ENCODE results near the gene MYBPC1. TPM values are rescaled to one million over a fixed set of nuclear protein-coding genes. Genes with fewer than 3 reads are reported as not detected.

Gene MYBPC1
- total RNA-seq, 1 donor from 2014 or later = not detected

DNA sequence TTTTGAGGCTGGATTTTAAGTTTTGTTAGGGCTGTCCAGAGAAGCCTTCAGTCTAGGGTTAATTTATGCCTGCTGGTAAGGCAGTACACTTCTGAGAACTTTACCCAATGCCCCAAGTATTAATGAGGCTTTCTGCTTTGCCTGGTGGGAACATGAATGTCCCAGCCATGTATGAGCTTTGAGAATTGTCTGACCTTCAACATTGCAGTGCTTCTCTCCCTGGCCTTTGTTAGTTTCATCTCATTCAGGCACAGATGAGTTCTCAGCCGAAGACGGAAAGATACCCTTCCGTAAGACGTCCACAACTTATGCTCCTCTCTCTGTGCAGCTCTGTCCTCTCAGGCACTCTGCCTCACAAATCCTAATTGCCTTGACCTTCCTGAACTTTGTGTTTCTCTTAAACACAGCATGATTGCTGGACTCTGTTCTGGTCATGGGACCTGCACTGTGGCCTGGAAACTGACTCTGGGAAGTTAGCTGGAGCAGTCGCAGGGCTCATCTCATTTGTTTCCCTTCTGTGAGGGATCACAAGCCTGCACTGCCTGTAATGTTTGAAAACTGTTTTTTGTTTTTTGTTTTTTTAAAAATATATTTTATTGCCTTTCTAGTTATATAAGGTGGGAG, 118.4 kb downstream of the MYBPC1 start:
- no peak for TF ChIP-seq CTCF (IDR thresholded peaks at IDR 0.05; ENCODE audit: partially characterized antibody, unreplicated experiment)
- H3K36me3 Mint-ChIP-seq (ENCODE audit: unreplicated experiment) = no peaks in the 10 kb centered on the region
- no peak overlapping the region for H3K27ac Mint-ChIP-seq (ENCODE audit: unreplicated experiment)
- H3K4me1 Mint-ChIP-seq (ENCODE audit: low read depth, unreplicated experiment) = no peaks in the 10 kb centered on the region
- no peak for DNase-seq
- no peaks in the 10 kb centered on the region for H3K27me3 Mint-ChIP-seq (ENCODE audit: unreplicated experiment)
- H3K4me3 Mint-ChIP-seq (ENCODE audit: unreplicated experiment) = no peak overlapping the region
- no peaks in the 10 kb centered on the region for H3K9me3 Mint-ChIP-seq (ENCODE audit: unreplicated experiment)

DNA sequence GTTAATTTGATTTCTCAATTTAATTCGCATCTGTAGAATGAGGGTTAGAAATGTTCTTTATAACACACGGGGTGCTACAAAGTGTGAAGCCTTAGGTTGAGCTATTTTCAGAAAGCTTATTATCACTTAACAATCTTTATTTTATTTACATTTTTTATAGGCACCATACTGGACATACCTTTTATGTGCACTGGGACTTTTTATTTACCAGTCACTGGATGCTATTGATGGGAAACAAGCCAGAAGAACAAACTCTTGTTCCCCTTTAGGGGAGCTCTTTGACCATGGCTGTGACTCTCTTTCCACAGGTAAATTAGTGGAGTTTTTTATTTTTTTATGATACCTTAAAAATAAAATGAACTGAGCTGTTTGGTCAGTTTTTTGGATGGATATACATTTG, 119.2 kb downstream of the MYBPC1 start:
- Mint-ChIP-seq H3K9me3 (ENCODE audit: unreplicated experiment) (no peaks in the 10 kb centered on the region), H3K4me1 (ENCODE audit: low read depth, unreplicated experiment) (no peaks in the 10 kb centered on the region), H3K27ac (ENCODE audit: unreplicated experiment) (no peak overlapping the region), H3K27me3 (ENCODE audit: unreplicated experiment) (no peaks in the 10 kb centered on the region), H3K4me3 (ENCODE audit: unreplicated experiment) (no peak overlapping the region), H3K36me3 (ENCODE audit: unreplicated experiment) (no peaks in the 10 kb centered on the region)
- DNase-seq = no peak
- TF ChIP-seq CTCF (IDR thresholded peaks at IDR 0.05; ENCODE audit: partially characterized antibody, unreplicated experiment) = no peak

DNA sequence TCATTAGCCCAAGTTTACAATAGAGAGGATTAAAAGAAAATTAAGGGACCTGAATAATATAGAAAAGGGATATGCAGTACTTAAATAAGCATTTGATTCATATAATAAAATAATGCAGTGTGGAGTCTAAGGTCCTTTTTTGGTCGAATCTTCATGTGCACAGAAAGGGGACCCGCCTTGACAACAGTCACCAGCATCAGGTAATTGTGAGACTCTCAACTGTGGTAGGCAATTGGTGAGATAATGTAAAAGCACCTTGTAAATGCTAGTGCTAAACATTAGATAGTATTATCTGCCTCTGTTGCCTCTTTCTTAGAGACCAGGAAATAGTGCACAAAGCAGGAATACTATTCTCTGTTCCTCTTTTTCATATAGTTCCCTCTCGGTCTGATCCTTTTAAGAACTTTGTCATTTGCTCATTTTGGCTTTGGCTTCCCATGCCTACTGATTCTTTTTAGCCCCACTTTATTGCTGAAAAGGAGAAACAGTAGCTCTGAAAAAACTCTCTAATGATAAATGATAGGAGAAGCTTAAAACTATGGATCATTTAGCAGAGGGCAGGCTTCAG, 120.2 kb downstream of the MYBPC1 start:
- TF ChIP-seq CTCF (IDR thresholded peaks at IDR 0.05; ENCODE audit: partially characterized antibody, unreplicated experiment) = no peak
- H3K27me3 Mint-ChIP-seq (ENCODE audit: unreplicated experiment) = no peaks in the 10 kb centered on the region
- H3K4me1 Mint-ChIP-seq (ENCODE audit: low read depth, unreplicated experiment) = no peaks in the 10 kb centered on the region
- no peak overlapping the region for H3K27ac Mint-ChIP-seq (ENCODE audit: unreplicated experiment)
- no peaks in the 10 kb centered on the region for H3K9me3 Mint-ChIP-seq (ENCODE audit: unreplicated experiment)
- no peak for DNase-seq
- H3K4me3 Mint-ChIP-seq (ENCODE audit: unreplicated experiment) = no peak overlapping the region
- H3K36me3 Mint-ChIP-seq (ENCODE audit: unreplicated experiment) = no peaks in the 10 kb centered on the region

DNA sequence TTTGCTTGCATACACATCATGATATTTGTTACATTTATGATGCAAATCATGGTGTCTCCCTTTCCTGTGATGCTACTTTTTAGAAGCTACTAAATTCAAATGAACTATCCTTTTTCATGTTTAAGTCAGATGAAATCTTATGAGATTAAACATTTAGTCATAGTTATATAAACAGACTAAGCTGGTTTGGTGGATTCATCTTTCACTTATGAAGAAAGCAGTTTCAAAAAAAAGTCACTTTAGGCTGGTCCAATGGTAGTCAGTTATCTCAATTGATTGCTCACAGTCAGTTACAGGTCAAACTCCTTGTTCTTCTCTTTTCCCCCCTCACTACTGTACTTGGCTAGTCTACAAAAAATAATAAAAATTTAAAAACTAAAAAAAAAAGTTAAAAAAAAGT, 124.8 kb downstream of the MYBPC1 start:
- Mint-ChIP-seq H3K27ac (ENCODE audit: unreplicated experiment) (no peak overlapping the region), H3K4me3 (ENCODE audit: unreplicated experiment) (no peak overlapping the region), H3K4me1 (ENCODE audit: low read depth, unreplicated experiment) (no peaks in the 10 kb centered on the region), H3K27me3 (ENCODE audit: unreplicated experiment) (no peaks in the 10 kb centered on the region), H3K36me3 (ENCODE audit: unreplicated experiment) (no peaks in the 10 kb centered on the region), H3K9me3 (ENCODE audit: unreplicated experiment) (no peaks in the 10 kb centered on the region)
- no peak for DNase-seq
- no peak for TF ChIP-seq CTCF (IDR thresholded peaks at IDR 0.05; ENCODE audit: partially characterized antibody, unreplicated experiment)

- no peak for TF ChIP-seq CTCF (IDR thresholded peaks at IDR 0.05; ENCODE audit: partially characterized antibody, unreplicated experiment)
- Mint-ChIP-seq H3K27me3 (ENCODE audit: unreplicated experiment) (no peaks in the 10 kb centered on the region), H3K9me3 (ENCODE audit: unreplicated experiment) (no peaks in the 10 kb centered on the region), H3K27ac (ENCODE audit: unreplicated experiment) (no peak overlapping the region), H3K4me1 (ENCODE audit: low read depth, unreplicated experiment) (no peaks in the 10 kb centered on the region), H3K36me3 (ENCODE audit: unreplicated experiment) (no peaks in the 10 kb centered on the region), H3K4me3 (ENCODE audit: unreplicated experiment) (no peak overlapping the region)
- no peak for DNase-seq
Measured at GRCh38 chr12:101720118-101720517, 125.3 kb downstream of the MYBPC1 start.

Measured in glutamatergic neuron (in vitro differentiated cells).